GM19193 (cell line): ENCODE data around the gene PROX2.

Experiments
- POLR2A ChIP-seq: IDR thresholded peaks from 4 replicates; pipeline ENCODE4 v1.6.1; 2011; ENCODE audit not compliant: insufficient read depth, insufficient read length; ENCODE audit errors: extremely low read depth

Gene PROX2

DNA sequence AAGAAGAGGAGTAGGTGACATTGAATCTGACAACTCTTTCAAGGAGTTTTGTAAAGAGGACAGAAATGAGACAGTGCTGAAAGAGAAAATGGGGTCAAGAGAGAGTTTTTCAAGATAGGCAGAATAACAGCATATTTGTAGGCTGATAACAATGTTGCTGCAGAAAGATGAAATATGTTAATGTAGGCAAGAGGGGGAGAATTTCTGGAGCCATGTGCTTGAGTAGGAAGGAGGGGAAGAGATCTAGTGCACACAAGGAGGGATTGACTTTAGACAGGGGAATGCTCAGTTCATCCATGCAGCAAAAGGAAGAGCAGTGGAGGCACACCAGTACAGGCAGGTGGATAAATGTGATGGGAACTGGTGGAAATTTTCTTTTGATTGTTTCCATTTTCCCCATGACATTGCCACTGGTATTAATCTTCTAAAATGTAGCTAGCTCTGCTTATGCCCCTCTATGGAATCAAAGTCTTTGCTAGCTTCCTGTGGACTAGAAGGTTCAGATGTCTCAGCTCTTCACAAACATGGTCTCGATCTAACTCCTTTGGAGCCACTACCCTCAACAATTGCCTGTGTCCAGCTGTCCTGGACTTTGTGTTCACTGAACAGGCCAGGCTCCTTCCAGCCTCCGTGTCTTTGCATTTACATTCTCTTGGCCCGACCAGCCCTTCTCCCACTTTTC lies 9.1 kb downstream of the PROX2 start:
- no peak for TF ChIP-seq POLR2A

DNA sequence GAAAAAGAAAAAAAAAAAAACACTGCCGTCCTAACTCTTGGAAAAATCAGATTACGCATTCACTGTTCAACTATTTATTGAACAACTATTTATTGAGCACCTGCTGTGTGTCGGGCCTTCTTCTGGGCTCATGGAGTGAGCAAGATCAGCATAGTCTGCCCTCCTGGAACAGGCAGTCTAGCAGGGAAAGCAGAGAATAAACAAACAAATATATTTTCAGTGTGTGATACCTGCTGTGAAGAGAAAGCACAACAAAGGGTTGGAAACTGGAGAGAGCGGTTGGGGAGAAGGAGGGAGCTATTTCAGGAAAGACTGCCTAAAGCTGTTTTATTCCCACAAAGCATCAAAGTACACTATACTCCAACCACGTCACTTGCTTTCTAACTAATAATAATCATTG lies 10.8 kb downstream of the PROX2 start:
- TF ChIP-seq POLR2A: no peak

DNA sequence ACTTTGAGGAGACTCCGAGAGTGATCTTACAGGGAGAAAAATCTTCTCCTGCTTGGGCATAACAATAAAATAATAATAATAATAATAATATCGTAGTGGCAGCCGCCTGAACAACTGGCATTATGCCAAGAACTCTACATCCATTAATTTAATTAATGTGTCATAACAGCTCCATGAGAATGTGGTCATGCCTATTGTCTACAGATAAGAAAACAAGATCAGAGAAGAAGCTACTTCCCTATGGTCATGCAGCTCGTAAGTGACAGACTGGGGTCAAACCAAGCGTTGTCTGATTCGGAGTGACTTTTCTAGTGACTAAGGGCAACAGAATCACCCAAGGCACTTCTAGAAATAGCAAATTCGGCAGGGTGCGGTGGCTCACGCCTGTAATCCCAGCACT lies 11.7 kb downstream of the PROX2 start:
- TF ChIP-seq POLR2A: no peak

- no peak for TF ChIP-seq POLR2A
Measured at GRCh38 chr14:74863274-74863673, 12.7 kb downstream of the PROX2 start.

GRCh38 chr14:74861734-74862090 lies 14.2 kb downstream of the PROX2 start:
- no peak for TF ChIP-seq POLR2A

GRCh38 chr14:74860899-74861733 lies 14.8 kb downstream of the PROX2 start:
- TF ChIP-seq POLR2A: no peak

- TF ChIP-seq POLR2A: no peak
Measured at GRCh38 chr14:74859757-74860552, 16.0 kb downstream of the PROX2 start.

DNA sequence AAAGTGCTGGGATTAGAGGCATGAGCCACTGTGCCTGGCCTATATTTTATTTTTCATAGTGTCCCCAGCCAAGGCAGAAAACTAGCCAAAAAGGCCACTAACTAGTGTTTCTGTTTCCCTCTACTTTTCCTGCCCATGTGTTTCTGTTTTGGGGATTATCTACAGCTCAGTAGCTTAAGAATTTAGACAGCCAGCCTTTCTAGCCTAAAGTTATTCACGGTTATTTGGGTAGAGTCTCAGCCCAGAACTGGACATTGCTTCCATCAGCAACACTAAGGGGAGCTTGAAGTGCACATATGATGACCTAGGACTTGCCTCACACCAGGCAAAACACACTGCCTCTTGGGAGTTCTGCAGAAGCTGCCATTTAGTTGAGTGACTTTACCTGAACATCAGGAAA lies 17.9 kb downstream of the PROX2 start:
- TF ChIP-seq POLR2A: no peak

DNA sequence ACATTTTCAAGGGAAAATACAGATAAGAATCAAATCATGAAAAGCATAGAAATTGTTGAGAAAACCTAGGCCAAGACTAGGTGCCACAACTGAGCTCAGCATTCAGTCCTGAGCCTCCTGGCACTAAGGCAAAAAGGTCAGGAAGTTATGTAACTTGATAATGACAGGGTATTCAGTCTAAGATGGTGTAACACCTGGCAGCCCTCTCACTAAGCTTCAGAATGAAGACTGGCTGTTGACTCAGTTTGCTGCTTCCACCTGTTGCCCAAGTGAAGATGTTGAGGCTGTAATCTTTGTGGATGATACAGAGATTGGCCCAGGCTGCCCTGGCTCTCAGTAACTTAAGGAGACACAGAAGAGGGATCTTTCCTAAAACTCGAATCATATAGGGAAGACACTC lies 19.6 kb downstream of the PROX2 start:
- no peak for TF ChIP-seq POLR2A

GRCh38 chr14:74855945-74856344 lies 20.0 kb downstream of the PROX2 start:
- no peak for TF ChIP-seq POLR2A

DNA sequence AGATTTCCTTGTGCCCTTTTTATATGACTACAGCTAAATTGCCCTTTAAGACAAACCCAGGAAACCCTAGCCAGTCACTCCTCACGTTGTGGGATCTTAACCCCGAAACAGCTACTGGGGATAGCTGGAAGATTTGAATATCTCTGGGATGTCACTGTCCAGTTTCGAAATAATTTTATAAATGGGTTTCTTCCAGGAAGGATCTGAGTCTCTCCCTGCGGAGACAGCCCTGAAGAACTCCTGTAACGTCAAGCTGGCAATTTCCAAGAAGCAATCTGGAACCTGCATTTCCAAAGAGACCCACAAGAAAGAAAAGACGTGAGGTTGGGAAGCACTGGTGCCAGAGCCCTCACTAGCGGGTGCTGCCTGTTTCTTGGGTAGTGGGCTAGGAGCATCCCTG lies 20.9 kb downstream of the PROX2 start:
- TF ChIP-seq POLR2A: no peak

- TF ChIP-seq POLR2A: no peak
Measured at GRCh38 chr14:74853581-74853980, 22.4 kb downstream of the PROX2 start.

DNA sequence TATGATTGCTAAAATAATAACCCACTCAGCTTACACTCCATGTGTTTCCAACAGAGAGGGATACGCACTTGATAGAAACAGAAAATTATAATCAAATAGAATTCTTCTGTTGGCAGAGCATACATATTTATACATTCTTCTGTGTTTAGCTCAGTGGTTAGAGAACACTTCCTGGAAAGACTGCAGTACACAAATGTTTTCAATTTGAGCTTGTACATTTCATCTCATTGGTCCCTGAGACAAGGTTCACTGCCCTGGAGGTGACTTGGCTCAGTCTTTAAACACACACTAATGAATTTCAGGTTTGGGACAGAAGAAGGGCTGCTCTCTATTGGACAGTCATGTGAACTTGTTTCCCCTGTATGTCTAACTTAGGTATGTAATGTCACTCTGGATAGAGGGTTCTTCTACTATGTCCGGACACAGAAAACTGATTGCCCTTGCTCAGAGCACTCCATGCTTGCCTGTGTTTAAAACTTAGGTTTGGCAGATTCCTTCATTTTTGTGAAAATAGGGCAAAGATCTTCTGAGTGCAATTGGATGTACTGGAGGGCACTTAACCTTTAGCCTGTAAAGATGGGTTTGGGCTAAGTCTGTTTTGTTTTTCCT lies 22.9 kb downstream of the PROX2 start:
- TF ChIP-seq POLR2A: no peak

- TF ChIP-seq POLR2A: no peak
Measured at GRCh38 chr14:74848768-74849167, 27.2 kb downstream of the PROX2 start.
